ENCODE measurements around the gene MAN1A2.

The MAN1A2 gene

GRCh38 chr1:117563492-117563875 is 196.2 kb downstream of the MAN1A2 start:
- Histone ChIP-seq H3K4me3 (ENCODE audit: low read depth, low read length) (no peak overlapping the region), H3K36me3 (ENCODE audit: control insufficient read depth, insufficient read depth, low read length) (no peaks in the 10 kb centered on the region), H3K4me1 (ENCODE audit: control insufficient read depth, insufficient read depth, low read length) (no peaks in the 10 kb centered on the region), H3K9me3 (ENCODE audit: control insufficient read depth, insufficient read depth, low read length) (peaks cover 6% of the 10 kb centered on the region), H3K27me3 (ENCODE audit: control insufficient read depth, insufficient read depth, low read length) (no peaks in the 10 kb centered on the region), H3K9ac (ENCODE audit: low read depth, low read length) (no peak overlapping the region)

- Histone ChIP-seq H3K4me1 (ENCODE audit: control insufficient read depth, insufficient read depth, low read length) (no peaks in the 10 kb centered on the region), H3K4me3 (ENCODE audit: low read depth, low read length) (no peak overlapping the region), H3K36me3 (ENCODE audit: control insufficient read depth, insufficient read depth, low read length) (no peaks in the 10 kb centered on the region), H3K9ac (ENCODE audit: low read depth, low read length) (no peak overlapping the region), H3K9me3 (ENCODE audit: control insufficient read depth, insufficient read depth, low read length) (no peaks in the 10 kb centered on the region), H3K27me3 (ENCODE audit: control insufficient read depth, insufficient read depth, low read length) (no peaks in the 10 kb centered on the region)
These were observed 197.2 kb downstream of the MAN1A2 start for GRCh38 chr1:117564227-117565075.

GRCh38 chr1:117565076-117565556 is 197.9 kb downstream of the MAN1A2 start:
- Histone ChIP-seq H3K9me3 (ENCODE audit: control insufficient read depth, insufficient read depth, low read length) (no peaks in the 10 kb centered on the region), H3K4me1 (ENCODE audit: control insufficient read depth, insufficient read depth, low read length) (no peaks in the 10 kb centered on the region), H3K9ac (ENCODE audit: low read depth, low read length) (no peak overlapping the region), H3K36me3 (ENCODE audit: control insufficient read depth, insufficient read depth, low read length) (no peaks in the 10 kb centered on the region), H3K27me3 (ENCODE audit: control insufficient read depth, insufficient read depth, low read length) (no peaks in the 10 kb centered on the region), H3K4me3 (ENCODE audit: low read depth, low read length) (no peak overlapping the region)

GRCh38 chr1:117565745-117566455 is 198.7 kb downstream of the MAN1A2 start:
- no peak overlapping the region for H3K4me3 ChIP-seq (ENCODE audit: low read depth, low read length)
- no peaks in the 10 kb centered on the region for H3K4me1 ChIP-seq (ENCODE audit: control insufficient read depth, insufficient read depth, low read length)
- H3K9ac ChIP-seq (ENCODE audit: low read depth, low read length), result no peak overlapping the region
- H3K9me3 ChIP-seq (ENCODE audit: control insufficient read depth, insufficient read depth, low read length), result no peaks in the 10 kb centered on the region
- H3K27me3 ChIP-seq (ENCODE audit: control insufficient read depth, insufficient read depth, low read length), result no peaks in the 10 kb centered on the region
- no peaks in the 10 kb centered on the region for H3K36me3 ChIP-seq (ENCODE audit: control insufficient read depth, insufficient read depth, low read length)

GRCh38 chr1:117566556-117566955 is 199.3 kb downstream of the MAN1A2 start:
- no peaks in the 10 kb centered on the region for H3K36me3 ChIP-seq (ENCODE audit: control insufficient read depth, insufficient read depth, low read length)
- H3K4me3 ChIP-seq (ENCODE audit: low read depth, low read length), result no peak overlapping the region
- no peaks in the 10 kb centered on the region for H3K27me3 ChIP-seq (ENCODE audit: control insufficient read depth, insufficient read depth, low read length)
- H3K4me1 ChIP-seq (ENCODE audit: control insufficient read depth, insufficient read depth, low read length), result no peaks in the 10 kb centered on the region
- H3K9me3 ChIP-seq (ENCODE audit: control insufficient read depth, insufficient read depth, low read length), result no peaks in the 10 kb centered on the region
- no peak overlapping the region for H3K9ac ChIP-seq (ENCODE audit: low read depth, low read length)

- Histone ChIP-seq H3K27me3 (ENCODE audit: control insufficient read depth, insufficient read depth, low read length) (no peaks in the 10 kb centered on the region), H3K36me3 (ENCODE audit: control insufficient read depth, insufficient read depth, low read length) (no peaks in the 10 kb centered on the region), H3K9ac (ENCODE audit: low read depth, low read length) (no peak overlapping the region), H3K4me3 (ENCODE audit: low read depth, low read length) (no peak overlapping the region), H3K4me1 (ENCODE audit: control insufficient read depth, insufficient read depth, low read length) (no peaks in the 10 kb centered on the region), H3K9me3 (ENCODE audit: control insufficient read depth, insufficient read depth, low read length) (no peaks in the 10 kb centered on the region)
These were observed 200.2 kb downstream of the MAN1A2 start for GRCh38 chr1:117567435-117567834.

- Histone ChIP-seq H3K4me3 (ENCODE audit: low read depth, low read length) (no peak overlapping the region), H3K36me3 (ENCODE audit: control insufficient read depth, insufficient read depth, low read length) (no peaks in the 10 kb centered on the region), H3K4me1 (ENCODE audit: control insufficient read depth, insufficient read depth, low read length) (no peaks in the 10 kb centered on the region), H3K9me3 (ENCODE audit: control insufficient read depth, insufficient read depth, low read length) (no peaks in the 10 kb centered on the region), H3K27me3 (ENCODE audit: control insufficient read depth, insufficient read depth, low read length) (no peaks in the 10 kb centered on the region), H3K9ac (ENCODE audit: low read depth, low read length) (no peak overlapping the region)
These were observed 200.7 kb downstream of the MAN1A2 start for GRCh38 chr1:117567976-117568375.

- no peaks in the 10 kb centered on the region for H3K36me3 ChIP-seq (ENCODE audit: control insufficient read depth, insufficient read depth, low read length)
- no peaks in the 10 kb centered on the region for H3K4me1 ChIP-seq (ENCODE audit: control insufficient read depth, insufficient read depth, low read length)
- H3K9me3 ChIP-seq (ENCODE audit: control insufficient read depth, insufficient read depth, low read length), result no peaks in the 10 kb centered on the region
- H3K4me3 ChIP-seq (ENCODE audit: low read depth, low read length), result no peak overlapping the region
- H3K27me3 ChIP-seq (ENCODE audit: control insufficient read depth, insufficient read depth, low read length), result no peaks in the 10 kb centered on the region
- no peak overlapping the region for H3K9ac ChIP-seq (ENCODE audit: low read depth, low read length)
These were observed 201.8 kb downstream of the MAN1A2 start for GRCh38 chr1:117568999-117569398.

GRCh38 chr1:117569856-117570255 is 202.6 kb downstream of the MAN1A2 start:
- no peak overlapping the region for H3K9ac ChIP-seq (ENCODE audit: low read depth, low read length)
- no peak overlapping the region for H3K4me3 ChIP-seq (ENCODE audit: low read depth, low read length)
- H3K27me3 ChIP-seq (ENCODE audit: control insufficient read depth, insufficient read depth, low read length), result no peaks in the 10 kb centered on the region
- H3K9me3 ChIP-seq (ENCODE audit: control insufficient read depth, insufficient read depth, low read length), result no peaks in the 10 kb centered on the region
- H3K4me1 ChIP-seq (ENCODE audit: control insufficient read depth, insufficient read depth, low read length), result no peaks in the 10 kb centered on the region
- H3K36me3 ChIP-seq (ENCODE audit: control insufficient read depth, insufficient read depth, low read length), result no peaks in the 10 kb centered on the region

- no peaks in the 10 kb centered on the region for H3K4me1 ChIP-seq (ENCODE audit: control insufficient read depth, insufficient read depth, low read length)
These were observed 203.8 kb downstream of the MAN1A2 start for GRCh38 chr1:117570988-117571409.

GRCh38 chr1:117571496-117571895 is 204.2 kb downstream of the MAN1A2 start:
- Histone ChIP-seq H3K9me3 (ENCODE audit: control insufficient read depth, insufficient read depth, low read length) (no peaks in the 10 kb centered on the region), H3K27me3 (ENCODE audit: control insufficient read depth, insufficient read depth, low read length) (no peaks in the 10 kb centered on the region), H3K4me3 (ENCODE audit: low read depth, low read length) (no peak overlapping the region), H3K4me1 (ENCODE audit: control insufficient read depth, insufficient read depth, low read length) (no peaks in the 10 kb centered on the region), H3K9ac (ENCODE audit: low read depth, low read length) (no peak overlapping the region), H3K36me3 (ENCODE audit: control insufficient read depth, insufficient read depth, low read length) (no peaks in the 10 kb centered on the region)

More at GRCh38 chr1:117570988-117571409, 203.8 kb downstream of the MAN1A2 start:
- Histone ChIP-seq H3K4me3 (ENCODE audit: low read depth, low read length) (no peak overlapping the region), H3K27me3 (ENCODE audit: control insufficient read depth, insufficient read depth, low read length) (no peaks in the 10 kb centered on the region), H3K9ac (ENCODE audit: low read depth, low read length) (no peak overlapping the region), H3K36me3 (ENCODE audit: control insufficient read depth, insufficient read depth, low read length) (no peaks in the 10 kb centered on the region), H3K9me3 (ENCODE audit: control insufficient read depth, insufficient read depth, low read length) (no peaks in the 10 kb centered on the region)

- no peak overlapping the region for H3K9ac ChIP-seq (ENCODE audit: low read depth, low read length)
- no peaks in the 10 kb centered on the region for H3K36me3 ChIP-seq (ENCODE audit: control insufficient read depth, insufficient read depth, low read length)
- H3K4me3 ChIP-seq (ENCODE audit: low read depth, low read length), result no peak overlapping the region
- H3K4me1 ChIP-seq (ENCODE audit: control insufficient read depth, insufficient read depth, low read length), result no peaks in the 10 kb centered on the region
- H3K27me3 ChIP-seq (ENCODE audit: control insufficient read depth, insufficient read depth, low read length), result no peaks in the 10 kb centered on the region
- no peaks in the 10 kb centered on the region for H3K9me3 ChIP-seq (ENCODE audit: control insufficient read depth, insufficient read depth, low read length)
These were observed 205.3 kb downstream of the MAN1A2 start for GRCh38 chr1:117572546-117572945.

All from iPS-15b (cell line).